ENCODE data around the gene LRRFIP2.
A peak's percentile ranks its signal among the peaks of the same experiment; 100 is the strongest.
"Not testable (repeated sequence)": the region's sequence is repeated elsewhere in the genome, so short reads cannot be mapped to it uniquely, and the experiment has no call there.

LRRFIP2 gene

GRCh38 chr3:37054370-37054769 is 120.0 kb downstream of the LRRFIP2 start:
- DNase-seq = no peak

- DNase-seq = no peak
Measured at GRCh38 chr3:37053753-37054152, 120.6 kb downstream of the LRRFIP2 start.

- no peak for DNase-seq
Measured at GRCh38 chr3:37053337-37053736, 121.0 kb downstream of the LRRFIP2 start.

- DNase-seq = no peak
Measured at GRCh38 chr3:37052860-37053259, 121.5 kb downstream of the LRRFIP2 start.

GRCh38 chr3:37050282-37050681 is 124.1 kb downstream of the LRRFIP2 start:
- DNase-seq = peak; percentile 75

GRCh38 chr3:37042712-37043111 is 131.7 kb downstream of the LRRFIP2 start:
- not testable (repeated sequence) for DNase-seq

- no peak for DNase-seq
Measured at GRCh38 chr3:37041546-37042195, 132.7 kb downstream of the LRRFIP2 start.

GRCh38 chr3:37040231-37040630 is 134.2 kb downstream of the LRRFIP2 start:
- DNase-seq = no peak

- no peak for DNase-seq
Measured at GRCh38 chr3:37039161-37039846, 135.1 kb downstream of the LRRFIP2 start.

GRCh38 chr3:37037352-37037751 is 137.0 kb downstream of the LRRFIP2 start:
- DNase-seq = no peak

GRCh38 chr3:37032961-37033360 is 141.4 kb downstream of the LRRFIP2 start:
- DNase-seq = peak; percentile 67

- DNase-seq = no peak
Measured at GRCh38 chr3:37031096-37031682, 143.2 kb downstream of the LRRFIP2 start.

- DNase-seq = peak; percentile 56
Measured at GRCh38 chr3:37030588-37030987, 143.8 kb downstream of the LRRFIP2 start.

GRCh38 chr3:37029516-37030163 is 144.7 kb downstream of the LRRFIP2 start:
- no peak for DNase-seq

- DNase-seq = no peak
Measured at GRCh38 chr3:37029111-37029510, 145.3 kb downstream of the LRRFIP2 start.

- peak; percentile 42 for DNase-seq
Measured at GRCh38 chr3:37028329-37028728, 146.1 kb downstream of the LRRFIP2 start.

GRCh38 chr3:37026851-37027250 is 147.5 kb downstream of the LRRFIP2 start:
- no peak for DNase-seq

GRCh38 chr3:37025561-37026335 is 148.6 kb downstream of the LRRFIP2 start:
- no peak for DNase-seq

- no peak for DNase-seq
Measured at GRCh38 chr3:37024820-37025405, 149.5 kb downstream of the LRRFIP2 start.

- no peak for DNase-seq
Measured at GRCh38 chr3:37024092-37024491, 150.3 kb downstream of the LRRFIP2 start.

- no peak for DNase-seq
Measured at GRCh38 chr3:37017683-37018082, 156.7 kb downstream of the LRRFIP2 start.

GRCh38 chr3:37016903-37017302 is 157.5 kb downstream of the LRRFIP2 start:
- no peak for DNase-seq

GRCh38 chr3:37015642-37016041 is 158.7 kb downstream of the LRRFIP2 start:
- DNase-seq = no peak

Measured in femur (tissue), 1 donor.